NB4 (cell line): Measurements from ENCODE around the gene SOX15.

ENCODE experiments used
- POLR2A ChIP-seq: IDR thresholded peaks from 2 replicates; pipeline ENCODE4 v1.6.1; 2011; ENCODE audit warnings: mild to moderate bottlenecking; ENCODE audit not compliant: insufficient read length; ENCODE audit errors: extremely low read depth
- TF ChIP-seq, protein P1 (sequence below): IDR thresholded peaks from one replicate; pipeline ENCODE4 v1.5.1; 2012; ENCODE audit warnings: low read depth, low read length

DNA sequence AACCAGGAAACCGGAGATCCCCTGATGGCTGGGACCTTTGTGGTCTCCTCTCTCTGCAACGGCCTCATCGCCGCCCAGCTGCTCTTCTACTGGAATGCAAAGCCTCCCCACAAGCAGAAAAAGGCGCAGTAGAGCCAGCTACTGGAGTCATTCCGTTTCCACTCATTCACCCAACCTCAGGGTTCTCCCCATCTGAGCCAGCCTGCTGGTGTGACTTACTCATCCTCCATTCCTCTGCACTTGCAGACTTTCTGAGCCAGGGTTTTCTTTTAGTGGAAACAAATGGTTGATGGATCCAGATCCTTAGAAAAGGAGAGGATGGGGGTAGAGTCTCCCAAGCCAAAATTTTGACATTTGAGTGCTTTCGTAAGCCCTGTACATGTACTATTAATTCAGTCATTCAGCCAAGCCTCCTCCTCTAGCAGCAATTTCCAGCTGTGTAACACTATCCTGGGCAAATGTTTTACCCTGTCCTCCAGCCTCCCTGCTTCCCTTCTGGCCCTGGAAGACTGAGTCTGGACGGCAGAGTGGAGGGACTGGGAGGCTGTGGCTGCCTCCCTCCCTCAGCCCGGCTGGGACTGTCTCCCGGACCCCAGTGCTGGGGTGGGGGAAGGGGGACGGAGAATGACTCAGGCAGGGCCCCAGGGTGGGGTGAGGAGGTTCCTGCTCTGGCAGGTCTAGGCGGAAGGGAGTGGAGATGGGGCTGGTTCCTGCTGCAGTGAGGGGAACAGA lies 2.3 kb downstream of the SOX15 start:
- TF ChIP-seq, protein P1, sequence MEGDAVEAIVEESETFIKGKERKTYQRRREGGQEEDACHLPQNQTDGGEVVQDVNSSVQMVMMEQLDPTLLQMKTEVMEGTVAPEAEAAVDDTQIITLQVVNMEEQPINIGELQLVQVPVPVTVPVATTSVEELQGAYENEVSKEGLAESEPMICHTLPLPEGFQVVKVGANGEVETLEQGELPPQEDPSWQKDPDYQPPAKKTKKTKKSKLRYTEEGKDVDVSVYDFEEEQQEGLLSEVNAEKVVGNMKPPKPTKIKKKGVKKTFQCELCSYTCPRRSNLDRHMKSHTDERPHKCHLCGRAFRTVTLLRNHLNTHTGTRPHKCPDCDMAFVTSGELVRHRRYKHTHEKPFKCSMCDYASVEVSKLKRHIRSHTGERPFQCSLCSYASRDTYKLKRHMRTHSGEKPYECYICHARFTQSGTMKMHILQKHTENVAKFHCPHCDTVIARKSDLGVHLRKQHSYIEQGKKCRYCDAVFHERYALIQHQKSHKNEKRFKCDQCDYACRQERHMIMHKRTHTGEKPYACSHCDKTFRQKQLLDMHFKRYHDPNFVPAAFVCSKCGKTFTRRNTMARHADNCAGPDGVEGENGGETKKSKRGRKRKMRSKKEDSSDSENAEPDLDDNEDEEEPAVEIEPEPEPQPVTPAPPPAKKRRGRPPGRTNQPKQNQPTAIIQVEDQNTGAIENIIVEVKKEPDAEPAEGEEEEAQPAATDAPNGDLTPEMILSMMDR: no peak
- TF ChIP-seq POLR2A: no peak
